GM21515 (cell line): ENCODE results near the gene PSMA3.

Source experiments
- ATAC-seq: cut with Tn5 transposase; IDR thresholded peaks from one replicate; pipeline ENCODE4 v1.9.1; 2021; ENCODE audit not compliant: unreplicated experiment

The PSMA3 gene

DNA sequence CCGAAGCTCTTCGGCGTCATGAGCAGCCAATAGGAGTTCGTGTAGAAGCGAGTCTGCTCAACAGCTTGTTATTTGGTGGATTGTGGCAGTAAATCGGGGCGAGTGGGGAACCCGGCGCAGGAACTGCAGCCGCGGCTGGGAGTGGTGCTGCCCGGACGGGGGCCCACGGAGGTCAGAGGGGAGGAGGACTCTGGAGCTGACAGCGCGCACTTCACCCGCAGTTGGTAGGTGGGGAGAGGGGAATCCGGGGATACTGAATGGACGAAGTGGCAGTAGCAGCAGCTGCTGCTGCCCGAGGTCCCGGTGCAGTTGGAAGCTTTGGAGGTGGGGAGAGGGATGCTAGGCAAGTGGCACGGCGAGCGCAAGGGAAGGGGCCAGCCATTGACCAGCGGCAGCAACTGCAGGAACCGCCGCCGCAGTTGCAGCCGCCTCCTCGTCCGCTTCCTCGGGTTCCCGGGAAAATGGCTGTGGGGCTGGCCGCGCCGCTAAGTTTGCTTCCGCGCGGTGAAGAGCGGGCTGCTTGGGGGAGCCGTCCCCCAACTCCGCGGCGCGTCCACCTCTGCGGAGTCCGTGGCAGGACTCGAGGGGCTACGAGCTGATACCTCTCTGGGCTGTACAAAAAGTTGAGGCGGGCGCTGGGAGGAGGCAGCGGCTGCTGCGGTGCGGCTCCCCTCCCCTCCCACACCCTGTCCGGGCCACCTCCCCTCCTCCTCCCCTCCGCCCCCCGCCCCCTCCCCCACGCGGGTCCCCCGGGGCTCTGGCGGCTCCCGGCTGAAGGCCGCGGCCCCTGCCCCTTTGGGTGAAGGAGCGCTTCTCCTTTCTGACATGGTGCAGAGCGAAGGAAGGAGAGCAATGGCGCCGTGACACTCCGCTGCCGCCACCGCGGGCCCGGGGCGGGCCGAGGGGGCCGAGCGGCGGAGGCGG lies 54.1 kb downstream of the PSMA3 start, which contains the start of gene ARID4A:
Gene ARID4A, plus strand, starts transcription at position 79 of the 924 bp plus-strand sequence. CDS start 1,300 bp downstream, outside the sequence.
- ATAC-seq: no peak

DNA sequence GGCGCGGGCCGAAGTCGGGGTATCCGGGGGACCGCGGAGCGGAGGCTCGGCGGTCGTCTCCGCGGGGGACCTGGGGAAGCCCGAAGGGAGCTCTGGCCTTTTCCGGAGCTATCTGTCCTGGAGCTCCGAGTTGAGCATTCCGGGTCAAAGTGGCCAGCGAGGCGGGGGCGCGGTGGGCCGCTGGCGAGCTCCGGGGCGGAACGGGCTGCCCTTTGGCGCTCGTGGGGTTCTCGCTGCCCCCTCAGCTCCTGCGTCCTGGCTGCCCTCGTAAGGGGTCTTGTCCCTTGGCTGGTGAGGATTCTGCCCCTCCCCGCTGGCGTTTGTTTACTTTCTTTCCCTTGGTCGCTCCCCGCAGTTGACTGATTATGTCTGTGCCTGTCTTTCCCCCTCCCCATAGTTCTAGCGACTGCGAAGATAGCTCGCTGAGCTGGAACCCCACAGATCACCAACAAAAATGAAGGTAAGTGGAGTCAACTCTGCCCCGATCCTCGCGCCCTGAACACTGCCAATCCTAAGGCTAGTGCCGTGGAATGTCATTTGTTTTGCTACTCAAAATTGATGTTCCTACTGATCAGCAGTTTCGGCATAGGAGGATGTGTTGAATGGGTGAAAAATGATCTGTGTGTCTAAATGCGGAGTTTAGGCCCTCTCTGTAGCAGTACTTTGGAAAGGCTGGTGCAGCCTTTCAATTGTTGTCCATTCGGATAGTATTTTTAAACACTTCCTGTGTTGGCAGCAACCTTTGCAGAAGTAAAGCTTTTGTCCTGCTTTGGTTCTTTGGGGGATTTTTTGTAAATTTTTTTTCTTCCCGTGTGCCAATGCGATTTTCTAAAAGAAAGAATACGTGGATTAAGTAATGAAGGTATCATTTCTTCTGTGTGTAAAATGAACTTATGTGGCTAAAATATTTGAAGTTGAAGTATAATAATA lies 55.0 kb downstream of the PSMA3 start:
- no peak for ATAC-seq

DNA sequence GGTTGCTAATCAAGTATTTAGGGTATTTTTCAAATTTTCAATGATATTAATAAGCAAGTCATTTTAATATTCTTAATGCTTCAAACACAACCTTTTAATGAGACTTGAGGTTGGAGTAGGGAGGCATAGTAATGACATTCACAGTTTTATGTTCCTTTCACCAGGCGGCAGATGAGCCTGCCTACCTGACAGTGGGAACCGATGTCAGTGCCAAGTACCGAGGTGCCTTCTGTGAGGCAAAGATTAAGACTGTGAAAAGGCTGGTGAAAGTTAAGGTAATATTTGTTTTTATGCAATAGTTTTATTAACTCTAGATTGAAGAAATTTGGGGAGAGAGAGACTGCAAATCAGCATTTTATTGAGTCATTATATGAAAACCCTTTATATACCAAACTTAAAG lies 56.8 kb downstream of the PSMA3 start:
- ATAC-seq: no peak

DNA sequence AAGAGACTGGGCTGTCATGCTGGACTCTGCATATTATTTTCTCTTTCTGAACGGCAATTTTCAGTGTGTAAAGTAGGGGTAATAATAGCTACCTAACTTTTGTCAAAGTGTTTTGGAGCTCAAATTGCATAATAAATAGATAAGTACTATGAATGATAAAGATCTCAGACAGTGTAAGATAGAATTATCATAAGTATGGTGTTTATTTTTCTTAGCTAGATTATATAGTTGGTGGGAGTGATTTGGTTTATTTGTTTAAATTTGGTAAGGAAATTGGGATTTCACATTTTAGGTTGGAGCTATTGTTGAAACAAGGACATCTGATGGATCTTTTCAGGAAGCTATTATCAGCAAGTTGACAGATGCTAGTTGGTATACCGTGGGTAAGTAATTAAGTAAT lies 61.1 kb downstream of the PSMA3 start:
- no peak for ATAC-seq

DNA sequence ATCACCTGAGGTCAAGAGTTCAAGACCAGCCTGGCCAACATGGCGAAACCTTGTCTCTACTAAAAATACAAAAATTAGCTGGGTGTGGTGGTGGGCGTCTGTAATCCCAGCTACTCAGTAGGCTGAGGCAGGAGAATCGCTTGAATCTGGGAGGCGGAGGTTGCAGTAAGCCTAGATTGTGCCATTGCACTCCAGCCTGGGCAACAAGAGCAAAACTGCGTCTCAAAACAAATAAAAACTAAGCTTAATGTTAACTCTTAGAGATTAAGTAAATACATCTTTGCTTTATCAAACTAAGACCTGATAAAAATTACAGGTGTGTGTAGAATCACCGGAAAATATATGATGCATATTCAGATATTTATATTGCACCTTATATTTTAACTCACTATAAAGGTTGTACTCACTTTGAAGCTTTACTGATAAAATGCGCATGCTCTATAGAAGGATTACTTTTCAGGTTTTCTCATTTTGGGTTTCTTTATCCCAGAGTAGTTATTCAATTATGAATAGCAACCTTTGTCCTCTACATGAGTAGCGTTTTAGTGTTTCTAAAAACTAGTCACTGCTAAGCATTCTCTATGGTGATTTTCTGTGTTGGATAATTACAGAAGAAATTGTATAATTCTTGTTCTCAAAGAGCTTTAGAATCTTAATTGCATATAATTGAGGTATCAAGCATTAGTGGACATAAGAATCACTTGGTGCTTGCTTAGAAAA lies 63.1 kb downstream of the PSMA3 start:
- no peak for ATAC-seq

DNA sequence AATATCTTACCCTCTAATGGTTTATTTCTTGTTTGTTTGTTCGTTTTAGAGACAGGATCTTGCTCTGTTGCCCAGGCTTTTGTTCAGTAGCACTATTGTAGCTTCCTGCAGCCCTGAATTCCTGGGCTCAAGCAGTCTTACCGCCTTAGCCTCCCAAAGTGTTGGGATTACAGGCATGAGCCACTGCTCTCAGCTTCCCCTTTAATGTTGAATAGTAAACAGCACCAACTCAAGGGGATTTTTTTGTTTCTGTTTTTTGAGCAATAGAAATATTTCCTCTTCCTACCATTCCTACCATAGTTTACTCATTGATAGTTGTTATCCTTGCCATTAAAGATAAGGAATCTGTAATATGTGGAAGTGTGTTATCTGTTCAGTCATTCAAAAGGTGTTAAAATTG lies 64.4 kb downstream of the PSMA3 start:
- ATAC-seq: no peak

DNA sequence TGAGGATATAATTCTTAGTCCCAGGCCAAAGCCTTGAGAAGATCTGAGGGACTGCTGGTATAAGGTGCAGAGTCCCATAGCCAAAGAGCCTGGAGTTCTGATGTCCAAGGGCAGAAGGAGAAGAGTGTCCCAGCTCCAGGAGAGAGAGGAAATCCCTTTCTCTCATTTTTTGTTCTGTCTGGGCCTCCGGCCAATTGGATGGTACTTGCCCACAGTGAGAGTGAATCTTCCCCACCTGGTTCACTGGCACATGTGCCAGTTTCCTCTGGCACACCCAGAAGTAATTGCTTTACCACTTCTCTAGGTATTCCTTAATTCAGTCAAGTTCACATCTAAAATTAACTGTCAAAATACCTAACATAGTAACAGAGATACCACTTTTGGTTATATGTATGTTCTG lies 69.1 kb downstream of the PSMA3 start:
- ATAC-seq: no peak

DNA sequence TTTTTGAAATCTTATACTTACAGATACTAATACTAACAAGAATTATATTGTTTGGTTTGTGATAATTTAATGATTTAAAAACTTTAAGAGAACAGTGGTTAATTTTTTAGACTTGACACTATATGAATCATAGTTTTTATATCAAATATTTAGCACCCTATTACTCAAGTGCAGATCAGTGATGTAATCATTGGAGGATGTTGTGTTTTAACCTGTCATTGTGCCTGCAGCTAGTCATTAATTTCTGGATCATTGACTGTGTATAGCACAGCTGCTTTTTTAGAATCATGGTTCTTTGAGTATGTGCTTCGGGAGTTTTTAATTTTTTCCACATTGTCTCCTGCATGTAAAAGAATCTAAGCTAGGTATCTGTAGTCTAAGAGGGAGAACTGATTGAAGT lies 71.0 kb downstream of the PSMA3 start:
- ATAC-seq: no peak
